Measurements from ENCODE around the gene LRRC17. TPM values are rescaled to one million over a fixed set of nuclear protein-coding genes. Genes with fewer than 3 reads are reported as not detected.

The LRRC17 gene
- total RNA-seq, 2 donors from 2014 or later = 22.3 to 24.6 TPM

GRCh38 chr7:102890971-102891692 is 21.7 kb upstream of the LRRC17 start:
- no peak for ATAC-seq (ENCODE audit: insufficient number of reproducible peaks, low FRiP score, low read depth)
- peak overlapping the region; percentile 42 to 60 for H3K27ac ChIP-seq
- no peaks in the 10 kb centered on the region for H3K9me3 ChIP-seq
- no peak for DNase-seq (ENCODE audit: low spot score)
- TF ChIP-seq, protein P1, sequence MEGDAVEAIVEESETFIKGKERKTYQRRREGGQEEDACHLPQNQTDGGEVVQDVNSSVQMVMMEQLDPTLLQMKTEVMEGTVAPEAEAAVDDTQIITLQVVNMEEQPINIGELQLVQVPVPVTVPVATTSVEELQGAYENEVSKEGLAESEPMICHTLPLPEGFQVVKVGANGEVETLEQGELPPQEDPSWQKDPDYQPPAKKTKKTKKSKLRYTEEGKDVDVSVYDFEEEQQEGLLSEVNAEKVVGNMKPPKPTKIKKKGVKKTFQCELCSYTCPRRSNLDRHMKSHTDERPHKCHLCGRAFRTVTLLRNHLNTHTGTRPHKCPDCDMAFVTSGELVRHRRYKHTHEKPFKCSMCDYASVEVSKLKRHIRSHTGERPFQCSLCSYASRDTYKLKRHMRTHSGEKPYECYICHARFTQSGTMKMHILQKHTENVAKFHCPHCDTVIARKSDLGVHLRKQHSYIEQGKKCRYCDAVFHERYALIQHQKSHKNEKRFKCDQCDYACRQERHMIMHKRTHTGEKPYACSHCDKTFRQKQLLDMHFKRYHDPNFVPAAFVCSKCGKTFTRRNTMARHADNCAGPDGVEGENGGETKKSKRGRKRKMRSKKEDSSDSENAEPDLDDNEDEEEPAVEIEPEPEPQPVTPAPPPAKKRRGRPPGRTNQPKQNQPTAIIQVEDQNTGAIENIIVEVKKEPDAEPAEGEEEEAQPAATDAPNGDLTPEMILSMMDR (IDR thresholded peaks at IDR 0.05) = no peak
- H3K4me1 ChIP-seq (ENCODE audit: control insufficient read depth in 1 of 2, low read depth in 2 of 2) = peaks cover 38 to 67% of the 10 kb centered on the region in 2 donors
- H3K36me3 ChIP-seq = no peaks in the 10 kb centered on the region
- H3K4me3 ChIP-seq = no peak overlapping the region
- H3K27me3 ChIP-seq (replicated peaks; ENCODE audit: insufficient read depth) = no peaks in the 10 kb centered on the region

DNA sequence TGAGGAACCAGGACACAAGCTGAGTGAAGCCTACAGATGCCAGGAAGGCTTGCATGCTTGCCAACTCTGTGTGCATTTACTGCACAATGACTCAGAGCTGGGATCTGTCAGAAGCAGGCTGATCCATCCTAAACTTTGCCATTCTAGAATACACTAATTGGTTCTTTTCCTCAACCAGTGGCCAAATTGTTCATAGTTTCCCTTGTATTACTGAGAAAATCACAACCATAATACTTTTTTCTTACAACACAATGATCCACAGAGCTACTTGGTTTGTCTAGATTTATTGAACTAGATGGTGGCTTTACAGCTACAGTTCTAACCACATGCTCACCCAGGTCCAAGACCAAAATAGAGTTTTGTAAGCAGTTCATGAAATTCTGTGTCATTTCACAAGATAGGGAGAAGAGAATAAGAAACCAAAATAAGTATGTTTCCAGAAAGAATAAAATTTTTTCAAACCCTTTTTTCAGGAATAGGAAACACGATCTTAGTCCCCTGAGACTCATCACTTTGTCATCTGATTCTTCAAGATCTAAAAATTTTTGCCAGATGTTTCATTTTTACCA is 21.0 kb upstream of the LRRC17 start:
- peak; percentile 63 for ATAC-seq (ENCODE audit: insufficient number of reproducible peaks, low FRiP score, low read depth)
- Histone ChIP-seq H3K9me3 (no peaks in the 10 kb centered on the region), H3K27me3 (replicated peaks; ENCODE audit: insufficient read depth) (no peaks in the 10 kb centered on the region), H3K4me3 (no peak overlapping the region), H3K27ac (peak overlapping the region; percentile 1 to 76), H3K4me1 (ENCODE audit: control insufficient read depth in 1 of 2, low read depth in 2 of 2) (peaks cover 45 to 73% of the 10 kb centered on the region in 2 donors), H3K36me3 (no peaks in the 10 kb centered on the region)
- peak; percentile 20 for DNase-seq (ENCODE audit: low spot score)
- TF ChIP-seq, protein P1 (IDR thresholded peaks at IDR 0.05) = no peak

DNA sequence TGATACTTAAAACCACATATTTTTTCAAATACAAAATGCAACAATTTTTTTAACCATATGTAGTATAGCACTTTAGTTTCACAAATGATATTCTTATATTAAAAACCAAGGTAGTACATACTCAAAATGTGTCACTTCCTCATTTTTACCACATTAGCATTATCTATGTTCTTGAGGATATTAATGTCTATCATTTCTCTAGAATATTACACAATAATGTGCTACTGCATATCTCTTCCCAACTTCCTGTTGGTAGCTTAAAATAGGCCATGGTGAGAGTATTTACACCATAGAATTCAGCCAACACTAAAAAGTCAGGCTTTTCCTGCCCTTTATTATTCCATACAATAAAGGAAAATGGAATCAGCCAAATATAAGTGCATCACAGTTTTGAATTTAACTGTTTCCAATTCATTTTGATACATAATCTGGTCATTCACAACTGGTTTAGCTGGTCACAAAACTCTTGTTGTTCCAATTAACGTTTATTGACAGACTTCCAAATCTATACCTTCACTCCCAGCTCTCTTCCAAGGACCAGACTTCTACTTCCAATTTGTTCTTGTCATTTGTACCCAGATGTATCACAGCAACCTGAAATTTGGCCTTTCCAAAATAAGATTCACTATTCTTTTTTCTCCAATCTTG is 20.0 kb upstream of the LRRC17 start:
- ATAC-seq (ENCODE audit: insufficient number of reproducible peaks, low FRiP score, low read depth) = no peak

GRCh38 chr7:102895602-102896001 is 17.2 kb upstream of the LRRC17 start:
- H3K36me3 ChIP-seq = no peaks in the 10 kb centered on the region
- DNase-seq (ENCODE audit: low spot score) = no peak
- no peaks in the 10 kb centered on the region for H3K27me3 ChIP-seq (replicated peaks; ENCODE audit: insufficient read depth)
- no peaks in the 10 kb centered on the region for H3K9me3 ChIP-seq
- H3K4me1 ChIP-seq (ENCODE audit: control insufficient read depth in 1 of 2, low read depth in 2 of 2) = peaks cover 57 to 84% of the 10 kb centered on the region in 2 donors
- H3K27ac ChIP-seq = peak overlapping the region; percentile 50 to 76
- ATAC-seq (ENCODE audit: insufficient number of reproducible peaks, low FRiP score, low read depth) = no peak
- TF ChIP-seq, protein P1 (IDR thresholded peaks at IDR 0.05) = no peak
- no peak overlapping the region for H3K4me3 ChIP-seq

More for the DNA sequence above, 20.0 kb upstream of the LRRC17 start:
- H3K36me3 ChIP-seq = no peaks in the 10 kb centered on the region
- peak overlapping the region; percentile 32 to 76 for H3K27ac ChIP-seq
- TF ChIP-seq, protein P1 (IDR thresholded peaks at IDR 0.05) = no peak
- peaks cover 54 to 82% of the 10 kb centered on the region in 2 donors for H3K4me1 ChIP-seq (ENCODE audit: control insufficient read depth in 1 of 2, low read depth in 2 of 2)
- H3K4me3 ChIP-seq = no peak overlapping the region
- no peaks in the 10 kb centered on the region for H3K27me3 ChIP-seq (replicated peaks; ENCODE audit: insufficient read depth)
- DNase-seq (ENCODE audit: low spot score) = no peak
- no peaks in the 10 kb centered on the region for H3K9me3 ChIP-seq

GRCh38 chr7:102896585-102896984 is 16.2 kb upstream of the LRRC17 start:
- Histone ChIP-seq H3K4me1 (ENCODE audit: control insufficient read depth in 1 of 2, low read depth in 2 of 2) (peaks cover 50 to 74% of the 10 kb centered on the region in 2 donors), H3K4me3 (no peak overlapping the region), H3K9me3 (no peaks in the 10 kb centered on the region), H3K27me3 (replicated peaks; ENCODE audit: insufficient read depth) (no peaks in the 10 kb centered on the region), H3K27ac (peak overlapping the region; percentile 50 to 76), H3K36me3 (no peaks in the 10 kb centered on the region)
- TF ChIP-seq, protein P1 (IDR thresholded peaks at IDR 0.05) = no peak
- no peak for ATAC-seq (ENCODE audit: insufficient number of reproducible peaks, low FRiP score, low read depth)
- no peak for DNase-seq (ENCODE audit: low spot score)
